Measurements from ENCODE around the gene ACER3.

The ACER3 gene

GRCh38 chr11:77075425-77075905 lies 214.7 kb downstream of the ACER3 start:
- DNase-seq (ENCODE audit: low read depth), result no peak
